HEK293 (cell line): Measurements from ENCODE around the gene STARD3.
A peak's percentile ranks its signal among the peaks of the same experiment; 100 is the strongest.

Experiments
- BCL6B ChIP-seq: fragments of 450-650 bp; formaldehyde crosslinking; IDR thresholded peaks from 2 replicates; pipeline ENCODE4 v1.5.1; 2017; ENCODE audit warnings: missing biosample characterization, missing genetic modification characterization
- CTCF ChIP-seq: fragments of 450-650 bp; formaldehyde crosslinking; IDR thresholded peaks from 2 replicates; pipeline ENCODE4 v1.5.1; 2016; ENCODE audit warnings: missing biosample characterization, missing genetic modification characterization
- KLF1 ChIP-seq: fragments of 450-650 bp; formaldehyde crosslinking; IDR thresholded peaks from 2 replicates; pipeline ENCODE4 v1.5.1; 2016; ENCODE audit warnings: missing biosample characterization, missing genetic modification characterization
- MYNN ChIP-seq: fragments of 450-650 bp; formaldehyde crosslinking; IDR thresholded peaks from 2 replicates; pipeline ENCODE4 v1.5.1; 2016; ENCODE audit warnings: missing biosample characterization, missing genetic modification characterization, borderline replicate concordance
- PRDM10 ChIP-seq: fragments of 450-650 bp; formaldehyde crosslinking; IDR thresholded peaks from 2 replicates; pipeline ENCODE4 v1.5.1; 2016; ENCODE audit warnings: missing biosample characterization, missing genetic modification characterization
- SALL2 ChIP-seq: fragments of 450-650 bp; formaldehyde crosslinking; IDR thresholded peaks from 2 replicates; pipeline ENCODE4 v1.5.0; 2017; ENCODE audit warnings: missing biosample characterization, mild to moderate bottlenecking, missing genetic modification characterization, borderline replicate concordance
- TCF7L2 ChIP-seq: IDR thresholded peaks from 2 replicates; pipeline ENCODE4 v1.6.1; 2011; ENCODE audit warnings: low read depth, mild to moderate bottlenecking, inconsistent platforms, low read length, moderate library complexity, borderline replicate concordance
- ZBTB10 ChIP-seq: fragments of 450-650 bp; formaldehyde crosslinking; IDR thresholded peaks from 2 replicates; pipeline ENCODE4 v1.5.1; 2016; ENCODE audit warnings: missing biosample characterization, missing genetic modification characterization
- ZBTB17 ChIP-seq: fragments of 450-650 bp; formaldehyde crosslinking; IDR thresholded peaks from 2 replicates; pipeline ENCODE4 v1.5.1; 2016; ENCODE audit warnings: missing biosample characterization, missing genetic modification characterization
- ZBTB44 ChIP-seq: fragments of 450-650 bp; IDR thresholded peaks from 2 replicates; pipeline ENCODE4 v1.5.1; 2018; ENCODE audit warnings: missing biosample characterization, mild to moderate bottlenecking, missing genetic modification characterization
- ZFP69B ChIP-seq: fragments of 450-650 bp; formaldehyde crosslinking; IDR thresholded peaks from 2 replicates; pipeline ENCODE4 v1.5.1; 2016; ENCODE audit warnings: missing biosample characterization, missing genetic modification characterization
- ZNF112 ChIP-seq: fragments of 450-650 bp; formaldehyde crosslinking; IDR thresholded peaks from 2 replicates; pipeline ENCODE4 v1.5.0; 2017; ENCODE audit warnings: missing biosample characterization, missing genetic modification characterization
- ZNF140 ChIP-seq: fragments of 450-650 bp; formaldehyde crosslinking; IDR thresholded peaks from 2 replicates; pipeline ENCODE4 v1.5.1; 2016; ENCODE audit warnings: missing biosample characterization, missing genetic modification characterization
- ZNF174 ChIP-seq: fragments of 450-650 bp; formaldehyde crosslinking; IDR thresholded peaks from 2 replicates; pipeline ENCODE4 v1.5.0; 2017; ENCODE audit warnings: missing biosample characterization, mild to moderate bottlenecking, missing genetic modification characterization
- ZNF184 ChIP-seq: fragments of 450-650 bp; IDR thresholded peaks from 2 replicates; pipeline ENCODE4 v1.5.1; 2018; ENCODE audit warnings: missing biosample characterization, mild to moderate bottlenecking, missing genetic modification characterization
- ZNF211 ChIP-seq: fragments of 450-650 bp; formaldehyde crosslinking; IDR thresholded peaks from 2 replicates; pipeline ENCODE4 v1.5.1; 2016; ENCODE audit warnings: low read depth, missing biosample characterization, missing genetic modification characterization
- ZNF24 ChIP-seq: fragments of 450-650 bp; formaldehyde crosslinking; IDR thresholded peaks from 2 replicates; pipeline ENCODE4 v1.5.1; 2016; ENCODE audit warnings: missing biosample characterization, missing genetic modification characterization
- ZNF274 ChIP-seq, 2 experiments: fragments of 200-500 bp in 1 of 2; fragments of 450-650 bp in 1 of 2; sonication (Bioruptor generic) in 1 of 2; formaldehyde crosslinking in 1 of 2; IDR thresholded peaks; 2 replicates each; pipeline versions ENCODE4 v1.5.1 to v1.6.1; 2014 to 2016; ENCODE audit warnings: borderline replicate concordance in 1 of 2, inconsistent platforms in 1 of 2, low read length in 1 of 2, missing biosample characterization in 1 of 2, missing genetic modification characterization in 1 of 2
- ZNF292 ChIP-seq: fragments of 450-650 bp; formaldehyde crosslinking; IDR thresholded peaks from 2 replicates; pipeline ENCODE4 v1.5.1; 2016; ENCODE audit warnings: low read depth, missing biosample characterization, missing genetic modification characterization, borderline replicate concordance
- ZNF324 ChIP-seq: fragments of 450-650 bp; formaldehyde crosslinking; IDR thresholded peaks from 2 replicates; pipeline ENCODE4 v1.5.1; 2016; ENCODE audit warnings: missing biosample characterization, missing genetic modification characterization
- ZNF510 ChIP-seq: fragments of 450-650 bp; formaldehyde crosslinking; IDR thresholded peaks from 2 replicates; pipeline ENCODE4 v1.5.1; 2018; ENCODE audit warnings: mild to moderate bottlenecking, missing genetic modification characterization, missing biosample characterization; ENCODE audit not compliant: insufficient replicate concordance
- ZNF555 ChIP-seq: fragments of 450-650 bp; formaldehyde crosslinking; conservative IDR thresholded peaks from 2 replicates; pipeline ENCODE4 v1.5.1; 2017; ENCODE audit warnings: missing biosample characterization, mild to moderate bottlenecking, missing genetic modification characterization, inconsistent platforms
- ZNF571 ChIP-seq: fragments of 450-650 bp; formaldehyde crosslinking; IDR thresholded peaks from 2 replicates; pipeline ENCODE4 v1.5.0; 2017; ENCODE audit warnings: missing biosample characterization, missing genetic modification characterization
- ZNF580 ChIP-seq: fragments of 450-650 bp; formaldehyde crosslinking; IDR thresholded peaks from 2 replicates; pipeline ENCODE4 v1.5.1; 2016; ENCODE audit warnings: missing biosample characterization, missing genetic modification characterization
- ZNF610 ChIP-seq: fragments of 450-650 bp; formaldehyde crosslinking; IDR thresholded peaks from 2 replicates; pipeline ENCODE4 v1.5.1; 2016; ENCODE audit warnings: missing biosample characterization, missing genetic modification characterization, borderline replicate concordance
- ZNF76 ChIP-seq: fragments of 450-650 bp; formaldehyde crosslinking; IDR thresholded peaks from 2 replicates; pipeline ENCODE4; 2016; ENCODE audit warnings: low read depth, missing biosample characterization, missing genetic modification characterization, borderline replicate concordance
- ZNF777 ChIP-seq: fragments of 450-650 bp; formaldehyde crosslinking; IDR thresholded peaks from 2 replicates; pipeline ENCODE4 v1.5.1; 2017; ENCODE audit warnings: missing biosample characterization, missing genetic modification characterization, borderline replicate concordance

Gene STARD3

GRCh38 chr17:39621523-39622379, 15.2 kb upstream of the STARD3 start (continued):
- TF ChIP-seq CTCF (peak; percentile 99), ZNF274 (IDR thresholded peaks at IDR 0.05; ENCODE audit: low read length) (no peak), ZNF274 (tag by site-specific recombination; IDR thresholded peaks at IDR 0.05; ENCODE audit: borderline replicate concordance) (no peak), ZBTB17 (tag by site-specific recombination) (peak; percentile 80), ZNF610 (tag by site-specific recombination) (no peak), ZNF112 (tag by site-specific recombination) (no peak), ZBTB44 (no peak), TCF7L2 (no peak), ZNF174 (no peak), ZNF555 (tag by site-specific recombination) (no peak), MYNN (tag by site-specific recombination) (no peak), ZNF571 (tag by site-specific recombination) (no peak), ZNF324 (tag by site-specific recombination) (peak; percentile 80; the same call in 1 of the 2 replicates), KLF1 (no peak), ZNF777 (tag by site-specific recombination) (no peak), ZNF510 (tag by site-specific recombination) (no peak), SALL2 (tag by site-specific recombination) (no peak), ZNF140 (no peak), ZBTB10 (tag by site-specific recombination) (no peak), ZNF184 (tag by site-specific recombination) (no peak), ZNF24 (tag by site-specific recombination) (peak; percentile 72; the same call in 1 of the 2 replicates), PRDM10 (tag by site-specific recombination) (peak; percentile 65), BCL6B (no peak), ZNF76 (tag by site-specific recombination) (peak; percentile 27; the same call in 1 of the 2 replicates), ZNF211 (no peak), ZFP69B (tag by site-specific recombination) (peak; percentile 36; the same call in 1 of the 2 replicates), ZNF580 (tag by site-specific recombination) (no peak), ZNF292 (tag by site-specific recombination) (no peak)
